Measurements from ENCODE around the gene PAF1. TPM values are rescaled to one million over a fixed set of nuclear protein-coding genes. Genes with fewer than 3 reads are reported as not detected.

Gene PAF1
- total and polyA plus RNA-seq, 2 of the 13 experiments (the other 11 are each of a cell fraction or from before 2014, with no cell fraction given), result 30.2 to 31.1 TPM

DNA sequence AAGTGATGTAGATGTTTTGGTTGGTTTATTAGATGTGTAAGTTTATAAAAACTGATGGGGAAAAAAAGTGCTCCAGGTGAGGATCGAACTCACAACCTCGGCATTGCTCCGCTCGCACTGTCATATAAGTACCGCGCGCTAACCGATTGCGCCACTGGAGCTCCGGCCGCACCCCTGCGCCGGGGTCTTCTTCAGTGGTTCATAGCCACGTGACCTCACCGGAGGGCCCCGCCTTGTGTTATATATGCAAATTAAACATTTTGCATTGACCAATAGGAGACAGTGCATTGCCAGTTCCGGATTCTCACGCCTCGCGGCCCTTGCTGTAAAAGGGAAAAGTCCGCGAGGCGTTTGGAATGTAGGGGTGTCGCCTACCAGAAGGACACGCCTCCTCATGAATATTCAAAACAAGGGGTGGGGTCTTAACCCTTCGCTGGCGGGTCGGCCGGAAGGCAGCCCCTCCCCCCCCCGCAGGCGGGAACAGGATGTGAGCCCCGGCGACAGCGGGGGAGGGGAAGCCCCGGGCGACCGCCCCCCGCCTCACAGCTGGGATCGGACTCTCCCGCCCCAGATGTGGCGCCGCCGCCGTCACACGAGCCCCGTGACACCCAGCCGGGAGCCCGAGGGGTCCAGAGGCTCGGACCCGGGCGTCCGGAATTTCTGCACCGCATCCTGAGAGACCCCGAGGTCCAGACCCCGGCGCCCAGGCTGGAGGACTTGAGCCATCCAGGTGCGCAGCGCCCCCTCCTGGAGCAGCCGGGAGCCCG is 21.4 kb upstream of the PAF1 start, which contains the start of gene PLEKHG2:
Gene PLEKHG2 (plus strand): TSS at position 570 of the 767 bp plus-strand sequence. CDS start 1,418 bp downstream, outside the sequence.
- no TSS peak for BruUV-seq (replicated peaks)
- ATAC-seq (peak; percentile 57), FAIRE-seq (peak; percentile 96), DNase-seq (ENCODE audit: low spot score) (peak; percentile 98)
- Histone ChIP-seq H2AFZ (ENCODE audit: low read length) (no peak within 1 kb of the TSS), H3K9me3 (ENCODE audit: low read length) (no peaks in the 10 kb centered on the region), H3K4me2 (ENCODE audit: low read depth, low read length) (peak within 1 kb of the TSS; percentile 96), H4K20me1 (ENCODE audit: insufficient read depth, low read length) (peaks cover 15% of the 10 kb centered on the region; the same call in 1 of the 2 replicates), H3K79me2 (ENCODE audit: insufficient read depth, low read length) (peaks cover 33% of the 10 kb centered on the region), H3K4me3 (replicated peaks in 1 of 3; ENCODE audit: insufficient read depth in 1 of 3, low read depth in 2 of 3, low read length in 3 of 3) (peak within 1 kb of the TSS; percentile 70 to 97 (median 95)), H3K9ac (ENCODE audit: insufficient read depth, low read depth, low read length) (peak within 1 kb of the TSS; percentile 83), H3K4me1 (ENCODE audit: insufficient read depth, low read length) (peaks cover 61% of the 10 kb centered on the region), H3K27ac (ENCODE audit: extremely low read length, insufficient read depth, low read length) (peak within 1 kb of the TSS; percentile 81), H3K36me3 (replicated peaks in 1 of 2; ENCODE audit: control insufficient read depth in 1 of 2, insufficient read depth in 2 of 2, low read length in 2 of 2) (peaks cover 0 to 6% of the 10 kb centered on the region in 2 experiments; a peak in 1 of 5 replicates), H3K27me3 (ENCODE audit: control insufficient read depth in 1 of 2, insufficient read depth in 2 of 2, low read length in 2 of 2) (no peaks in the 10 kb centered on the region; a peak in 1 of 5 replicates)
- intact Hi-C loops (cut with micrococcal nuclease; ENCODE audit: unreplicated experiment) (loop anchor here (5.0 to 10.0 kb wide), 3 partner anchors 70 to 290 kb away; partner anchors contain the start of genes EID2B and SAMD4B), in situ Hi-C loops (cut with HindIII; ENCODE audit: extremely low pct_ligation_motif_present, low pct_unique_long_range_greater_than_20kb) (no loop called here)
- WGBS (ENCODE audit: low lambda C conversion rate), result under 1% methylated on average over 38 of the region's 60 CpGs
- CTCF ChIA-PET (ENCODE audit: low intra/inter-chr PET ratio, low total read pairs), result interaction anchor here (0.8 to 5.1 kb wide), 7 partner anchors 11 to 85 kb away, joined by 3 to 127 read pairs (median 3); partner anchors contain the start of genes MED29, PAF1 and SAMD4B
- POLR2A ChIA-PET, result interaction anchor here (1.0 to 2.3 kb wide), 8 partner anchors 11 to 62 kb away, joined by 3 to 123 read pairs (median 29); partner anchors contain the start of genes MED29, PAF1 and RPS16
- TF ChIP-seq, protein P1, sequence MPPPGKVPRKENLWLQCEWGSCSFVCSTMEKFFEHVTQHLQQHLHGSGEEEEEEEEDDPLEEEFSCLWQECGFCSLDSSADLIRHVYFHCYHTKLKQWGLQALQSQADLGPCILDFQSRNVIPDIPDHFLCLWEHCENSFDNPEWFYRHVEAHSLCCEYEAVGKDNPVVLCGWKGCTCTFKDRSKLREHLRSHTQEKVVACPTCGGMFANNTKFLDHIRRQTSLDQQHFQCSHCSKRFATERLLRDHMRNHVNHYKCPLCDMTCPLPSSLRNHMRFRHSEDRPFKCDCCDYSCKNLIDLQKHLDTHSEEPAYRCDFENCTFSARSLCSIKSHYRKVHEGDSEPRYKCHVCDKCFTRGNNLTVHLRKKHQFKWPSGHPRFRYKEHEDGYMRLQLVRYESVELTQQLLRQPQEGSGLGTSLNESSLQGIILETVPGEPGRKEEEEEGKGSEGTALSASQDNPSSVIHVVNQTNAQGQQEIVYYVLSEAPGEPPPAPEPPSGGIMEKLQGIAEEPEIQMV (CRISPR knock-in tag; IDR thresholded peaks at IDR 0.05; ENCODE audit: low read depth), result peak; percentile 58; the same call in 1 of the 2 replicates
- TF ChIP-seq XBP1 (CRISPR knock-in tag; IDR thresholded peaks at IDR 0.05), result no peak
- TF ChIP-seq ZFP82 (CRISPR knock-in tag; IDR thresholded peaks at IDR 0.05; ENCODE audit: borderline replicate concordance), result peak; percentile 25; the same call in 1 of the 2 replicates
- TF ChIP-seq KLF11 (CRISPR knock-in tag; IDR thresholded peaks at IDR 0.05), result no peak; the same call in 1 of the 2 replicates
- TF ChIP-seq HOXA9 (CRISPR knock-in tag; IDR thresholded peaks at IDR 0.05; ENCODE audit: borderline replicate concordance), result no peak
- no peak for TF ChIP-seq ZNF451 (CRISPR knock-in tag; IDR thresholded peaks at IDR 0.05)
- no peak for TF ChIP-seq MIER3 (CRISPR knock-in tag; IDR thresholded peaks at IDR 0.05; ENCODE audit: borderline replicate concordance)
- TF ChIP-seq NFKBIZ (CRISPR knock-in tag; IDR thresholded peaks at IDR 0.05), result peak; percentile 2; the same call in 1 of the 2 replicates
- TF ChIP-seq NKX3-1 (CRISPR knock-in tag; IDR thresholded peaks at IDR 0.05), result peak; percentile 79; the same call in 1 of the 2 replicates
- TF ChIP-seq ZNF720 (CRISPR knock-in tag; IDR thresholded peaks at IDR 0.05), result no peak
- peak; percentile 60; the same call in 1 of the 2 replicates for TF ChIP-seq NRL (CRISPR knock-in tag; IDR thresholded peaks at IDR 0.05; ENCODE audit: borderline replicate concordance)
- TF ChIP-seq FOXJ3 (CRISPR knock-in tag; IDR thresholded peaks at IDR 0.05; ENCODE audit: borderline replicate concordance), result 0 out of 2 replicates have a peak, but pooled peaks have one; percentile 37
- TF ChIP-seq, protein P2, sequence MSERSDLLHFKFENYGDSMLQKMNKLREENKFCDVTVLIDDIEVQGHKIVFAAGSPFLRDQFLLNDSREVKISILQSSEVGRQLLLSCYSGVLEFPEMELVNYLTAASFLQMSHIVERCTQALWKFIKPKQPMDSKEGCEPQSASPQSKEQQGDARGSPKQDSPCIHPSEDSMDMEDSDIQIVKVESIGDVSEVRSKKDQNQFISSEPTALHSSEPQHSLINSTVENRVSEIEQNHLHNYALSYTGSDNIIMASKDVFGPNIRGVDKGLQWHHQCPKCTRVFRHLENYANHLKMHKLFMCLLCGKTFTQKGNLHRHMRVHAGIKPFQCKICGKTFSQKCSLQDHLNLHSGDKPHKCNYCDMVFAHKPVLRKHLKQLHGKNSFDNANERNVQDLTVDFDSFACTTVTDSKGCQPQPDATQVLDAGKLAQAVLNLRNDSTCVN (CRISPR knock-in tag; IDR thresholded peaks at IDR 0.05; ENCODE audit: borderline replicate concordance), result no peak
- TF ChIP-seq, protein P3, sequence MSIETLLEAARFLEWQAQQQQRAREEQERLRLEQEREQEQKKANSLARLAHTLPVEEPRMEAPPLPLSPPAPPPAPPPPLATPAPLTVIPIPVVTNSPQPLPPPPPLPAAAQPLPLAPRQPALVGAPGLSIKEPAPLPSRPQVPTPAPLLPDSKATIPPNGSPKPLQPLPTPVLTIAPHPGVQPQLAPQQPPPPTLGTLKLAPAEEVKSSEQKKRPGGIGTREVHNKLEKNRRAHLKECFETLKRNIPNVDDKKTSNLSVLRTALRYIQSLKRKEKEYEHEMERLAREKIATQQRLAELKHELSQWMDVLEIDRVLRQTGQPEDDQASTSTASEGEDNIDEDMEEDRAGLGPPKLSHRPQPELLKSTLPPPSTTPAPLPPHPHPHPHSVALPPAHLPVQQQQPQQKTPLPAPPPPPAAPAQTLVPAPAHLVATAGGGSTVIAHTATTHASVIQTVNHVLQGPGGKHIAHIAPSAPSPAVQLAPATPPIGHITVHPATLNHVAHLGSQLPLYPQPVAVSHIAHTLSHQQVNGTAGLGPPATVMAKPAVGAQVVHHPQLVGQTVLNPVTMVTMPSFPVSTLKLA (IDR thresholded peaks at IDR 0.05), result peak; percentile 65
- no peak for TF ChIP-seq HES4 (CRISPR knock-in tag; IDR thresholded peaks at IDR 0.05; ENCODE audit: borderline replicate concordance)
- TF ChIP-seq, protein P4, sequence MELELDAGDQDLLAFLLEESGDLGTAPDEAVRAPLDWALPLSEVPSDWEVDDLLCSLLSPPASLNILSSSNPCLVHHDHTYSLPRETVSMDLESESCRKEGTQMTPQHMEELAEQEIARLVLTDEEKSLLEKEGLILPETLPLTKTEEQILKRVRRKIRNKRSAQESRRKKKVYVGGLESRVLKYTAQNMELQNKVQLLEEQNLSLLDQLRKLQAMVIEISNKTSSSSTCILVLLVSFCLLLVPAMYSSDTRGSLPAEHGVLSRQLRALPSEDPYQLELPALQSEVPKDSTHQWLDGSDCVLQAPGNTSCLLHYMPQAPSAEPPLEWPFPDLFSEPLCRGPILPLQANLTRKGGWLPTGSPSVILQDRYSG (CRISPR knock-in tag; IDR thresholded peaks at IDR 0.05), result no peak
- TF ChIP-seq THAP11 (CRISPR knock-in tag; IDR thresholded peaks at IDR 0.05), result peak; percentile 83
- no peak for TF ChIP-seq TAF1 (CRISPR knock-in tag; IDR thresholded peaks at IDR 0.05)
- TF ChIP-seq SMAD1 (CRISPR knock-in tag; IDR thresholded peaks at IDR 0.05; ENCODE audit: borderline replicate concordance, low read depth), result no peak

All from HepG2 (cell line).